ENCODE measurements around the gene CEPT1.

The CEPT1 gene

GRCh38 chr1:111179968-111180533, 40.0 kb downstream of the CEPT1 start:
- Histone ChIP-seq H3K27me3 (ENCODE audit: control insufficient read depth, insufficient read depth, low read length) (no peaks in the 10 kb centered on the region), H3K9ac (ENCODE audit: low read length) (no peak overlapping the region), H3K4me3 (ENCODE audit: low read length) (no peak overlapping the region), H3K9me3 (ENCODE audit: control insufficient read depth, low read depth, low read length) (no peaks in the 10 kb centered on the region), H3K36me3 (ENCODE audit: control insufficient read depth, low read depth, low read length) (peaks cover 42% of the 10 kb centered on the region), H3K4me1 (ENCODE audit: control insufficient read depth, low read depth, low read length) (no peaks in the 10 kb centered on the region), H3K27ac (ENCODE audit: low read length) (no peak overlapping the region)

DNA sequence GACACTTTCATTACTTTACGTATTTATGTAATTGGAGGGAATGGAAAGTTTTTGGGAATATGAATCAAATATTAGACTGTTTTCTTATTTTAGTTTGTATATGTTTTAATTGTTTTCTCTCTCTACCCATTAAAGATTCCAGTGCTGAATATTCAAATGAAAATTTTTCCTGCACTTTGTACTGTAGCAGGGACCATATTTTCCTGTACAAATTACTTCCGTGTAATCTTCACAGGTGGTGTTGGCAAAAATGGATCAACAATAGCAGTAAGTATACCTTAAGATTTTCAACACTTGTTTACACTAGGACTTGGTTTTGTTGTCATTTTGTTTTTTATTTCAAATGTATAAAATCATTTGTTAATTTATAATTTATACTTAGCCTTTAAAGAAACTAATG, 42.0 kb downstream of the CEPT1 start:
- Histone ChIP-seq H3K4me3 (ENCODE audit: low read length) (no peak overlapping the region), H3K27ac (ENCODE audit: low read length) (no peak overlapping the region), H3K9ac (ENCODE audit: low read length) (no peak overlapping the region), H3K27me3 (ENCODE audit: control insufficient read depth, insufficient read depth, low read length) (no peaks in the 10 kb centered on the region), H3K9me3 (ENCODE audit: control insufficient read depth, low read depth, low read length) (no peaks in the 10 kb centered on the region), H3K4me1 (ENCODE audit: control insufficient read depth, low read depth, low read length) (no peaks in the 10 kb centered on the region), H3K36me3 (ENCODE audit: control insufficient read depth, low read depth, low read length) (peaks cover 47% of the 10 kb centered on the region)

DNA sequence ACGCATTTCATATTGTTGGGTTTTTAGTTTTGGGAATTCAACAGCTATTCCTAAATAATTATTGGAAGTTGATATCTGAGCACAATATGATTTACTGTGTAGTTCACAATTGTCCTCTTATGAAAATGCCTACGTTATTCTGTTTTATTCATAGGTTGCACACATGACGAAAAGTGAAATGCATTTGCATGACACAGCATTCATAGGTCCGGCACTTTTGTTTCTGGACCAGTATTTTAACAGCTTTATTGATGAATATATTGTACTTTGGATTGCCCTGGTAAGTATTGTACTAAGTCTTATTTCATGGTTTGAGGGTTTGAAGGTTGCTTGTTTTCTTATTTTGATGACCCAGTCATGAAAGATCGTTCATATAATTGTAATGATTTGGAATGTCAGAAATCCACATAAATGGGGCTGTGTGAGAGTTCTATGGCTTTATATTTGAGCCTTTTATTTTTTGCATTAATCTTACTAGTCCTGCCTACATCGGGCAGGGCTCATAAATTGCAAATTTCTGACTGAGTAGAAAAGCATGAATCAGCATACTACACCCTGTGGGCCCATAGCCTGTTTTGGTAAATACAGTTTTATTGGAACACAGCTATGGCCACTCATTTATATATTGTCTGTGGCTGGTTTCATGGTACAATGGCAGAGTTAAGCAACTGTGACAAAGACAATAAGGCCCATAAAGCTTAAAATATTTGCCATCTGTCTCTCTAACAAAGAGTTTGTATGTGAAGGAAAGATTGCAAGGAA, 43.5 kb downstream of the CEPT1 start:
- no peaks in the 10 kb centered on the region for H3K9me3 ChIP-seq (ENCODE audit: control insufficient read depth, low read depth, low read length)
- no peak overlapping the region for H3K27ac ChIP-seq (ENCODE audit: low read length)
- H3K36me3 ChIP-seq (ENCODE audit: control insufficient read depth, low read depth, low read length): peaks cover 43% of the 10 kb centered on the region

GRCh38 chr1:111184663-111185062, 44.6 kb downstream of the CEPT1 start:
- Histone ChIP-seq H3K27ac (ENCODE audit: low read length) (no peak overlapping the region), H3K9ac (ENCODE audit: low read length) (no peak overlapping the region), H3K9me3 (ENCODE audit: control insufficient read depth, low read depth, low read length) (no peaks in the 10 kb centered on the region), H3K36me3 (ENCODE audit: control insufficient read depth, low read depth, low read length) (peaks cover 42% of the 10 kb centered on the region), H3K4me3 (ENCODE audit: low read length) (no peak overlapping the region), H3K27me3 (ENCODE audit: control insufficient read depth, insufficient read depth, low read length) (no peaks in the 10 kb centered on the region), H3K4me1 (ENCODE audit: control insufficient read depth, low read depth, low read length) (no peaks in the 10 kb centered on the region)

More for the DNA sequence above, 43.5 kb downstream of the CEPT1 start:
- Histone ChIP-seq H3K4me1 (ENCODE audit: control insufficient read depth, low read depth, low read length) (no peaks in the 10 kb centered on the region), H3K9ac (ENCODE audit: low read length) (no peak overlapping the region), H3K27me3 (ENCODE audit: control insufficient read depth, insufficient read depth, low read length) (no peaks in the 10 kb centered on the region), H3K4me3 (ENCODE audit: low read length) (no peak overlapping the region)

GRCh38 chr1:111190931-111191451, 51.0 kb downstream of the CEPT1 start:
- Histone ChIP-seq H3K9me3 (ENCODE audit: control insufficient read depth, low read depth, low read length) (no peaks in the 10 kb centered on the region), H3K36me3 (ENCODE audit: control insufficient read depth, low read depth, low read length) (peaks cover 12% of the 10 kb centered on the region), H3K4me3 (ENCODE audit: low read length) (no peak overlapping the region), H3K4me1 (ENCODE audit: control insufficient read depth, low read depth, low read length) (no peaks in the 10 kb centered on the region), H3K27ac (ENCODE audit: low read length) (no peak overlapping the region), H3K9ac (ENCODE audit: low read length) (no peak overlapping the region), H3K27me3 (ENCODE audit: control insufficient read depth, insufficient read depth, low read length) (no peaks in the 10 kb centered on the region)

DNA sequence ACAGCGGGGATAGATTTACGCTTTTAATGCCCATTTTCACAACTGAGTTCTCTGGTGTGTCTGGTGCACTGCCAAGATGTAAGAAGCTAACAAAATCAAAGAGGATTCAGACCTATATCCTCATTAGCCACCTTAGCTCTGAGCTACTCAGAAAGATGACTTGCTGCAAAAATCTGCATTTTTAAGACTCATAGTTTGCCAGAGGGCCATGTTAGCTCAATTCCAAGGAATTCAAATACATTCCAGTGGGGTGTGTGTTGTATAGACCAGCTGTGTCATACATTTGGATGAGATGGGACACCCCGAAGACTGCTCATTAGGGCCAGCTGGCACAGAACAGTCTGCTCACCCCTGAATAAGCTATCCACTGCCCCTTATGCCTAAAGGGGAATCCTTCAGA, 51.5 kb downstream of the CEPT1 start:
- Histone ChIP-seq H3K9ac (ENCODE audit: low read length) (no peak overlapping the region), H3K4me1 (ENCODE audit: control insufficient read depth, low read depth, low read length) (no peaks in the 10 kb centered on the region), H3K27me3 (ENCODE audit: control insufficient read depth, insufficient read depth, low read length) (no peaks in the 10 kb centered on the region), H3K4me3 (ENCODE audit: low read length) (no peak overlapping the region), H3K36me3 (ENCODE audit: control insufficient read depth, low read depth, low read length) (peaks cover 7% of the 10 kb centered on the region), H3K9me3 (ENCODE audit: control insufficient read depth, low read depth, low read length) (no peaks in the 10 kb centered on the region), H3K27ac (ENCODE audit: low read length) (no peak overlapping the region)

- no peaks in the 10 kb centered on the region for H3K9me3 ChIP-seq (ENCODE audit: control insufficient read depth, low read depth, low read length)
- no peaks in the 10 kb centered on the region for H3K4me1 ChIP-seq (ENCODE audit: control insufficient read depth, low read depth, low read length)
- peaks cover 1% of the 10 kb centered on the region for H3K36me3 ChIP-seq (ENCODE audit: control insufficient read depth, low read depth, low read length)
- H3K4me3 ChIP-seq (ENCODE audit: low read length): no peak overlapping the region
- no peaks in the 10 kb centered on the region for H3K27me3 ChIP-seq (ENCODE audit: control insufficient read depth, insufficient read depth, low read length)
- H3K9ac ChIP-seq (ENCODE audit: low read length): no peak overlapping the region
- H3K27ac ChIP-seq (ENCODE audit: low read length): no peak overlapping the region
Measured at GRCh38 chr1:111192074-111192473, 52.1 kb downstream of the CEPT1 start.

DNA sequence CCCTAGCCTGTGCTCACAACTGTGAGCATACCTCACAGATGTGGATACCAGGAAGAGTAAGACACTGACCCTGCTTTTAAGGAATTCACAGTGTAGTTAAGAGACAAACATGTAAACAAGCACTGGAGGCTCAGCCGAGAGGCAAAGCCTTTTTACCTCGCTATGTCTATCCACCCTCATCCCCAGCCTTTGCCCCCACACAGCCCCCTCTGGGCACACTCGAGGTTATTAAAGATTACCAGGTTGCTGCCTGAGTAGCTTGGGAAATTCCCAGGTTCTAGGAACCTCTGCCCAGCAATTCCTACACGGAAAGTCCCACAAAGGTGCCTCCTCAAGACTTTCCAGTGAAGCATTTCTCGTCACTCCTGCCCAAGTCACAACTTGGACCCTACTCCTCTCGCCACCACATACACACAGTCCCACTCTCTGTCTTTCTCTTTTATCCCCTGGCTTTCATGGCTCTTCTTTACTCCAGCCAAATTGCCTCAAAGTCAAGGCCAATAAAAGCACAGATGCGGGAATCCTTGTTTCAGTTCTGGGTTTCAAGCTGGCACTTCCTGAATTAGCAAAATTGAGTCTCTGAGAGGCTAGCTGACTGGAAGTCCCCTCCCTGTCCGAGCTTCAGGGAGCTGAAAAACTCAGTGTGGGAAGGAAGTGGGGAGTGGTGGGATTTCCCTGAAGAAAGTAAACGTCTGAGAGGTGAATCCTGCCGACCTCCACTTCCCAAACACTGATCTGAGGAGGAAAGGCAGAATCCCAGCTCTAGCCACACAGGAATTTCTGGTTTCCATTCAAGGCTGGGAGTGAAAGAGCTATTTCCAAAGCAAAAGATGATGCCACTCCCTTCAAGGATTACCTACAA, 52.9 kb downstream of the CEPT1 start:
- Histone ChIP-seq H3K27ac (ENCODE audit: low read length) (no peak overlapping the region), H3K36me3 (ENCODE audit: control insufficient read depth, low read depth, low read length) (no peaks in the 10 kb centered on the region)

DNA sequence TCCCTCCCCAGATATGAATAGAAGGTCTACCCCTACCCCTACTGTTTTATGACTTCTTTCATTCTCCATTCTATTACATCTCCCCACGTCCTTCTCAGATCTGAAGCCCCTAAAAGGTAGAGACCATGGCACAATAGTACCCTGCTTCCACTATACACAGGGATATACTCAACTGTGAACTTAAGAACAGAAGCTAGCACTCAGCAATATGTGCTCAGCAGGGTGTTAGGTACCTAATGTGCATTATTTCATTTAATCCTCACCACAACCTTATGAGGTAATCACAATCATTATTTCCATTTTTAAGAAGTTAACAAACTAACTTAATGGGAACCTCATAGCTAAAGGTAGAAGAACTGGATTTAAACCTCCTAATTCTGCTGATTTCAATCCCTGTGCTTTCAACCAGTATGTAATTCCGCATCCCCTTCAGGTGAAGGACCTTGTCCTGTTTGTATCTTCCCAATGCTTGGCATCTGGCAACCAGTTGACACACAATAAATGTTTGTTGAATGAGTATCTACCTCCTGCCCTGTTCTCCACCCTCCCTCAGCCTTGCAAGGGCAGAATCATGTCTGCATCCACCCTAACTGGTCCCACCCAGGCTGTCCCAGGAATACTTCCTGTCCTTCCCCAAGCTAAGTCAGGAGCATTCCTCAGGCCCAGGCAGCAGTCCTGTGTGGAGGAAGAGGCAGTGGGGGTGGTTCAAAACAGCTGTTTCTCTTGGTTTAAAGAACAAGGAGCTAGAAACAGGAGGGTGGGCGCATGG, 53.9 kb downstream of the CEPT1 start:
- Histone ChIP-seq H3K27me3 (ENCODE audit: control insufficient read depth, insufficient read depth, low read length) (no peaks in the 10 kb centered on the region), H3K9me3 (ENCODE audit: control insufficient read depth, low read depth, low read length) (no peaks in the 10 kb centered on the region), H3K27ac (ENCODE audit: low read length) (no peak overlapping the region), H3K4me3 (ENCODE audit: low read length) (no peak overlapping the region), H3K9ac (ENCODE audit: low read length) (no peak overlapping the region), H3K4me1 (ENCODE audit: control insufficient read depth, low read depth, low read length) (no peaks in the 10 kb centered on the region), H3K36me3 (ENCODE audit: control insufficient read depth, low read depth, low read length) (no peaks in the 10 kb centered on the region)

More for the DNA sequence above, 52.9 kb downstream of the CEPT1 start:
- no peak overlapping the region for H3K9ac ChIP-seq (ENCODE audit: low read length)
- H3K27me3 ChIP-seq (ENCODE audit: control insufficient read depth, insufficient read depth, low read length): no peaks in the 10 kb centered on the region
- no peak overlapping the region for H3K4me3 ChIP-seq (ENCODE audit: low read length)
- no peaks in the 10 kb centered on the region for H3K9me3 ChIP-seq (ENCODE audit: control insufficient read depth, low read depth, low read length)
- no peaks in the 10 kb centered on the region for H3K4me1 ChIP-seq (ENCODE audit: control insufficient read depth, low read depth, low read length)

- Histone ChIP-seq H3K4me1 (ENCODE audit: control insufficient read depth, low read depth, low read length) (no peaks in the 10 kb centered on the region), H3K9me3 (ENCODE audit: control insufficient read depth, low read depth, low read length) (no peaks in the 10 kb centered on the region), H3K36me3 (ENCODE audit: control insufficient read depth, low read depth, low read length) (no peaks in the 10 kb centered on the region), H3K27ac (ENCODE audit: low read length) (no peak overlapping the region), H3K27me3 (ENCODE audit: control insufficient read depth, insufficient read depth, low read length) (no peaks in the 10 kb centered on the region), H3K9ac (ENCODE audit: low read length) (no peak overlapping the region), H3K4me3 (ENCODE audit: low read length) (no peak overlapping the region)
Measured at GRCh38 chr1:111195002-111195684, 55.1 kb downstream of the CEPT1 start.
